ENCODE data around the gene CDK6. TPM values are rescaled to one million over a fixed set of nuclear protein-coding genes. Genes with fewer than 3 reads are reported as not detected.

CDK6 gene
- total and polyA plus RNA-seq, 10 of the 15 experiments (the other 5 are each of a cell fraction or from before 2014, with no cell fraction given): 8.0 to 118 (median 45.8) TPM

DNA sequence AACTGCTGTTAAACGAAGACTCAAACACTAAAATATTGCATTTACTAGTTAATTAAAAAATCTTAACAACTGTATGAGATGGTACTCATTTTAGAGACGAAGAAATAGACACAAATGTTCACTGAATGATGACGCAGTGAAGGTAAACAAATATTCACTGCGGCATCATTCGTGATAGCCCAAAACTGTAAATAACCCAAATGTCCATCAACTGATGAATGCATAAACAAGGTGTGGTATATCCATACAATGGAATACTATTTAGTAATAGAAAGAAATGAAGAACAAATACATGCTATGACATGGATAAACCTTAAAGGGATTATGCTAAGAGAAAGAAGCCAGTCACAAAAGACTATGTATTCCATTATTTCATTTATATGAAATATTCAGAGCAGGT is 51.4 kb downstream of the CDK6 start:
- H3K4me1 ChIP-seq (ENCODE audit: control insufficient read depth, insufficient read depth, low read length): peaks cover 12% of the 10 kb centered on the region; the same call in 1 of the 2 replicates
- no peaks in the 10 kb centered on the region for H3K27me3 ChIP-seq (replicated peaks in 1 of 2; ENCODE audit: control insufficient read depth in 2 of 2, insufficient read depth in 2 of 2, low read length in 1 of 2)
- no peak for ATAC-seq
- H3K4me3 ChIP-seq: no peak overlapping the region
- intact Hi-C loops (cut with micrococcal nuclease; ENCODE audit: unreplicated experiment) (loop anchor here (5.0 kb wide), 1 partner anchor 47 kb away; no protein-coding TSS in a partner anchor), in situ Hi-C loops (cut with MboI) (no loop called here)
- H3K36me3 ChIP-seq (ENCODE audit: control insufficient read depth in 2 of 2, insufficient read depth in 2 of 2, low read length in 1 of 2): peaks cover 0 to 3% of the 10 kb centered on the region in 2 experiments; a peak in 3 of 4 replicates
- H3K27ac ChIP-seq (ENCODE audit: control insufficient read depth, insufficient read depth): no peak overlapping the region
- no peak for FAIRE-seq
- RAD21 ChIA-PET (ENCODE audit: unreplicated experiment): interaction anchor here (1.2 kb wide), 1 partner anchor 43 kb away, joined by 3 read pairs; no protein-coding TSS in a partner anchor
- POLR2A ChIA-PET: no interaction called here
- no peak overlapping the region for H3K4me2 ChIP-seq (ENCODE audit: control insufficient read depth, insufficient read depth)
- CTCF ChIA-PET: interaction anchor here (1.3 to 3.5 kb wide), 2 partner anchors 8 to 13 kb away, joined by 3 to 14 read pairs; no protein-coding TSS in a partner anchor
- H3K9me3 ChIP-seq (replicated peaks; ENCODE audit: control insufficient read depth, insufficient read depth, low read length): peaks cover 21% of the 10 kb centered on the region
- no peaks in the 10 kb centered on the region for H4K20me1 ChIP-seq (ENCODE audit: control insufficient read depth, insufficient read depth)
- DNase-seq (ENCODE audit: low read depth, low spot score): no peak
- H2AFZ ChIP-seq (ENCODE audit: control insufficient read depth, low read depth, low read length): no peak overlapping the region
- TF ChIP-seq ZNF217 (IDR thresholded peaks at IDR 0.05): no peak
- BruUV-seq (replicated peaks): no TSS peak
- 94% methylated on average over 5 of the region's 5 CpGs for WGBS (ENCODE audit: insufficient coverage, insufficient replicate concordance, low lambda C conversion rate, missing lambda C conversion rate)
- H3K9ac ChIP-seq (ENCODE audit: control insufficient read depth, insufficient read depth, low read length): no peak overlapping the region
- peaks cover 71% of the 10 kb centered on the region for H3K79me2 ChIP-seq (ENCODE audit: control insufficient read depth, insufficient read depth, low read length)
- SMC1A ChIA-PET (ENCODE audit: uncharacterized antibody, unreplicated experiment): interaction anchor here (1.2 to 2.7 kb wide), 4 partner anchors 12 to 44 kb away, joined by 3 to 14 read pairs (median 4); no protein-coding TSS in a partner anchor

DNA sequence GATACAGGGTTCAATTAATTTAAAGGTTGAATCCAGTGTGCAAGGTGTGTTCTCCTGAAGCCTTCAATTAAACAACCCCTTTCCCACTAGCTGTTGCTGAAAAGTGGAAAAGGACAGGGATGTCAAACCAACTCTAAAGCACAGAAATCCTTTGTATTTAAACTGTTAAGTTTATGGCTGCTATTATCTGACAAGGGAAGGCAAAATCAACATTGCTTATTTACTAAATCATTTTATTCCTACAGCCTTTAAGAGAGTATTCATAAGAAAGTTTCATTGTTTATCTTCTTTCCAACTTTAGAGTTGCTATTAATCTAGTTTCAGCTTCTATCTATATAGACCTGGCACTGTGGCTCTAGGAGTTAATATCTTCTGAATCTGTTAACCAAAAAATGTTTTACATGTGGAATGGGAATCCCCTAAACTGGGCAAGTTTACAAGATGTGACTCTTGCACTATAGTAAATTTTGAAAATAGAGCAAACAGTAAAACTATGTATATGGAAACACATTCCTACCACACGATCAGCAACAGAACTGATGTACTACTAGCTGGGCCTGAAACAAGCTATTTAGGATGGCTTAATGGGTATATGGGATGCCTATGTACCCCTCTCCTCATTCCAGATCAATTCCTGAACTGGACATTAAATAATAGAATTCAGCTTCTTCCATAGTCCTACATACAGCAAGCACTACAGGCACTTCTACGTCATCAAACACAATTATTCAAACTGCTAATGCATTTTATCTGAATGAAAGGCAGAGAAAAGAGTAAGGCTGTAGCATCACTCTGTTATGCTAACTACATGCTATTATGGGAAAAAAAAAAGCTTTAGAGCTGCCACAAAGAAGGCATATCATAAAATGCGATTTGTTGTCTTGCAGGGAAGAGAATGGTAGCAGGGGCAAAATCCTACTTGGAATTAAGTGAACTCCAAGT is 52.8 kb downstream of the CDK6 start:
- SMC1A ChIA-PET (ENCODE audit: uncharacterized antibody, unreplicated experiment): interaction anchor here (0.8 to 4.7 kb wide), 19 partner anchors 10 to 142 kb away, joined by 3 to 34 read pairs (median 4); no protein-coding TSS in a partner anchor
- Histone ChIP-seq H3K27me3 (replicated peaks in 1 of 2; ENCODE audit: control insufficient read depth in 2 of 2, insufficient read depth in 2 of 2, low read length in 1 of 2) (no peaks in the 10 kb centered on the region), H4K20me1 (ENCODE audit: control insufficient read depth, insufficient read depth) (no peaks in the 10 kb centered on the region), H3K79me2 (ENCODE audit: control insufficient read depth, insufficient read depth, low read length) (peaks cover 67% of the 10 kb centered on the region), H3K27ac (ENCODE audit: control insufficient read depth, insufficient read depth) (no peak overlapping the region), H3K9me3 (replicated peaks; ENCODE audit: control insufficient read depth, insufficient read depth, low read length) (peaks cover 10% of the 10 kb centered on the region), H3K4me2 (ENCODE audit: control insufficient read depth, insufficient read depth) (no peak overlapping the region), H2AFZ (ENCODE audit: control insufficient read depth, low read depth, low read length) (no peak overlapping the region), H3K36me3 (ENCODE audit: control insufficient read depth in 2 of 2, insufficient read depth in 2 of 2, low read length in 1 of 2) (peaks cover 0 to 3% of the 10 kb centered on the region in 2 experiments; a peak in 3 of 4 replicates), H3K4me3 (no peak overlapping the region), H3K9ac (ENCODE audit: control insufficient read depth, insufficient read depth, low read length) (no peak overlapping the region), H3K4me1 (ENCODE audit: control insufficient read depth, insufficient read depth, low read length) (peaks cover 20% of the 10 kb centered on the region; the same call in 1 of the 2 replicates)
- FAIRE-seq (no peak), DNase-seq (ENCODE audit: low read depth, low spot score) (no peak), ATAC-seq (peak; percentile 42)
- intact Hi-C loops (cut with micrococcal nuclease; ENCODE audit: unreplicated experiment): loop anchor here (2.0 to 5.0 kb wide), 2 partner anchors 15 to 49 kb away; no protein-coding TSS in a partner anchor
- RAD21 ChIA-PET (ENCODE audit: unreplicated experiment): interaction anchor here (0.7 to 1.8 kb wide), 9 partner anchors 10 to 61 kb away, joined by 3 to 7 read pairs (median 3); no protein-coding TSS in a partner anchor
- no TSS peak for BruUV-seq (replicated peaks)
- CTCF ChIA-PET: interaction anchor here (0.5 to 3.5 kb wide), 7 partner anchors 9 to 911 kb away, joined by 3 to 14 read pairs (median 4); no protein-coding TSS in a partner anchor
- in situ Hi-C loops (cut with MboI): no loop called here
- TF ChIP-seq ZZZ3 (IDR thresholded peaks at IDR 0.05; ENCODE audit: control insufficient read depth, insufficient read length, low read depth) (no peak), NR2C2 (IDR thresholded peaks at IDR 0.05; ENCODE audit: borderline replicate concordance, control insufficient read depth, insufficient read length, low read depth) (no peak)
- WGBS (ENCODE audit: insufficient coverage, insufficient replicate concordance, low lambda C conversion rate, missing lambda C conversion rate): 84% methylated on average over 3 of the region's 3 CpGs
- POLR2A ChIA-PET: interaction anchor here (0.6 to 2.8 kb wide), 9 partner anchors 10 to 187 kb away, joined by 3 to 9 read pairs (median 3); no protein-coding TSS in a partner anchor

All from GM12878 (cell line).